ENCODE data around the gene PNPLA1. TPM values are rescaled to one million over a fixed set of nuclear protein-coding genes. Genes with fewer than 3 reads are reported as not detected.

Gene PNPLA1
- total and polyA plus RNA-seq, 8 donors: 0.38 to 2.2 (median 0.60) TPM; not detected in 4

GRCh38 chr6:36222924-36223323 is 46.9 kb upstream of the PNPLA1 start:
- Histone ChIP-seq H3K4me3 (no peak overlapping the region), H3K9me3 (no peaks in the 10 kb centered on the region), H3K27ac (no peak overlapping the region), H3K4me1 (peaks cover 3 to 25% (median 11%) of the 10 kb centered on the region in 4 donors), H3K36me3 (peaks cover 29 to 98% (median 91%) of the 10 kb centered on the region in 4 donors), H3K27me3 (no peaks in the 10 kb centered on the region)
- DNase-seq: no peak
- no peak for TF ChIP-seq CTCF (IDR thresholded peaks at IDR 0.05)
- no peak for TF ChIP-seq EP300 (IDR thresholded peaks at IDR 0.05)
- TF ChIP-seq POLR2AphosphoS5 (IDR thresholded peaks at IDR 0.05): no peak
- TF ChIP-seq POLR2A (IDR thresholded peaks at IDR 0.05): no peak
- intact Hi-C loops (cut with DNase I; ENCODE audit: low total_unique reads): no loop called here
- 67 to 69% (median 67%) methylated on average over 4 of the region's 4 CpGs for WGBS, 5 donors

DNA sequence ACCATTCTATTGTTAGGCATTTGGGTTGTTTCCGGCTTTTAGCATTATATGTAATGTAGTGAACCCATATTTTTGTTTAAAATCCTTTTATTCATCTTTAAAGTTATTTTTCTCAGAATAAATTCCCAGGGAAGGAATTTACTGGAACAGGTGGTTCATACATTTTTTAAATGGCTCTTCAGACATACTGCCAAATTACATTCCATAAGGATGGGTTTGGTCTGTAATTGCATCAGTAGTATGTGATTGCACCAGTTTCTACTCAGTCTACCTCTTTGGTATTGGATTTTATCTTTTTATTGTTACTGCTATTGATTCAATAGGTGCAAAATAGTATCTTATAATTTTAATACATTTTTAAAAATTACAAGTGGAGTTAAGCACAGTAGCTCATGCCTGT is 46.2 kb upstream of the PNPLA1 start:
- Histone ChIP-seq H3K9me3 (no peaks in the 10 kb centered on the region), H3K4me1 (peaks cover 3 to 30% (median 12%) of the 10 kb centered on the region in 4 donors), H3K27me3 (no peaks in the 10 kb centered on the region), H3K27ac (no peak overlapping the region), H3K4me3 (no peak overlapping the region), H3K36me3 (peaks cover 29 to 98% (median 91%) of the 10 kb centered on the region in 4 donors)
- WGBS, 5 donors: 81 to 100% (median 93%) methylated on average over 1 of the region's 1 CpG
- DNase-seq: no peak
- intact Hi-C loops (cut with DNase I; ENCODE audit: low total_unique reads): no loop called here
- TF ChIP-seq CTCF (IDR thresholded peaks at IDR 0.05): no peak
- TF ChIP-seq EP300 (IDR thresholded peaks at IDR 0.05): no peak
- no peak for TF ChIP-seq POLR2A (IDR thresholded peaks at IDR 0.05)

DNA sequence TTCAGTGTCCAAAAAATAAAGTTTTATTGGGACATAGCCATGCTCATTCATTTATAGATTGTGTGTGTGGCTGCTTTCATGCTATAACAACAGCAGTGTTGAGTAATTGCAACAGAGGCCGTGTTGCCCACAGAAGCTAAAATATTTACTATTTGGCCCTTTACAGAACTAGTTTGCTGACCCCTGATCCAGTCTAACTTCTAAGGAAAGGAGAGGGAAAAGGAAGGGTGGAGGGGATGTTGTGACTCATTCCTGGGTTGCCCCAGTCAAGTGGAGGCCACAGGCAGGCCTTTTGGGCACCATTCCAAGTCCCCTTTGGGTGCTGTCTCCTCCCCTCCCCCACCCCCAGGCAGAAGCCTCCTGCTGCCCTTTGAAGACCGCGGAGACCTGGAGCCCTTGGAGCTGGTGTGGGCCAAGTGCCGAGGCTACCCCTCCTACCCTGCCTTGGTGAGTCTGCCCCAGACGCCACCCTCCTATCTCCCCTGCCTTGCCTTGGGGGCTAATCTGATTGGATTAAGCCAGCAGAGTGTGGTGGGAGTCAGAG is 44.9 kb upstream of the PNPLA1 start:
- TF ChIP-seq POLR2AphosphoS5 (IDR thresholded peaks at IDR 0.05): no peak
- no peak for TF ChIP-seq CTCF (IDR thresholded peaks at IDR 0.05)
- TF ChIP-seq EP300 (IDR thresholded peaks at IDR 0.05): no peak
- TF ChIP-seq POLR2A (IDR thresholded peaks at IDR 0.05): no peak
- Histone ChIP-seq H3K4me1 (peaks cover 3 to 30% (median 12%) of the 10 kb centered on the region in 4 donors), H3K9me3 (no peaks in the 10 kb centered on the region), H3K4me3 (no peak overlapping the region), H3K36me3 (peaks cover 38 to 98% (median 91%) of the 10 kb centered on the region in 4 donors), H3K27ac (no peak overlapping the region), H3K27me3 (no peaks in the 10 kb centered on the region)
- 72 to 89% (median 86%) methylated on average over 3 to 5 of the region's 5 CpGs for WGBS, 5 donors
- no peak for DNase-seq
- intact Hi-C loops (cut with DNase I; ENCODE audit: low total_unique reads): no loop called here

GRCh38 chr6:36226438-36227047 is 43.3 kb upstream of the PNPLA1 start:
- no peak for DNase-seq
- H3K27ac ChIP-seq: no peak overlapping the region
- no peaks in the 10 kb centered on the region for H3K27me3 ChIP-seq
- intact Hi-C loops (cut with DNase I; ENCODE audit: low total_unique reads): no loop called here
- WGBS, 5 donors: 59 to 80% (median 64%) methylated on average over 4 of the region's 4 CpGs
- peaks cover 53 to 99% (median 97%) of the 10 kb centered on the region in 4 donors for H3K36me3 ChIP-seq
- H3K9me3 ChIP-seq: no peaks in the 10 kb centered on the region
- no peak for TF ChIP-seq POLR2A (IDR thresholded peaks at IDR 0.05)
- no peak for TF ChIP-seq EP300 (IDR thresholded peaks at IDR 0.05)
- no peak for TF ChIP-seq CTCF (IDR thresholded peaks at IDR 0.05)
- no peak for TF ChIP-seq POLR2AphosphoS5 (IDR thresholded peaks at IDR 0.05)
- H3K4me1 ChIP-seq: peaks cover 3 to 30% (median 12%) of the 10 kb centered on the region in 4 donors
- H3K4me3 ChIP-seq: no peak overlapping the region

All from stomach (tissue), 9 donors.